Adipose tissue (tissue), 3 donors: ENCODE data around the gene CLCN3. TPM values are rescaled to one million over a fixed set of nuclear protein-coding genes. Genes with fewer than 3 reads are reported as not detected.

ENCODE experiments used
- H3K27ac ChIP-seq: one replicate; pipeline ENCODE4 v1.5.1; 2013; ENCODE audit warnings: low read depth, low read length
- WGBS, 3 donors: extraction: QIAGEN DNeasy Blood & Tissue Kit; methylation state at CpG; one replicate each; pipeline ENCODE4 v1.1.7; 2013; 5-methylcytosine and 5-hydroxymethylcytosine counted together
- polyA plus RNA-seq, 3 donors: library from polyadenylated mRNA; stranded (reverse); fragments of 200-250 nt; gene quantifications; one replicate each; pipeline ENCODE4 v1.2.3, GENCODE V29; 2013
- donor health status: healthy with polysubstance abuse.
- donor health status: Bipolar disorder and iron deficiency.
- donor health status: healthy.

Gene CLCN3
- polyA plus RNA-seq, 3 donors, result 6.1 to 12.7 (median 12.7) TPM

DNA sequence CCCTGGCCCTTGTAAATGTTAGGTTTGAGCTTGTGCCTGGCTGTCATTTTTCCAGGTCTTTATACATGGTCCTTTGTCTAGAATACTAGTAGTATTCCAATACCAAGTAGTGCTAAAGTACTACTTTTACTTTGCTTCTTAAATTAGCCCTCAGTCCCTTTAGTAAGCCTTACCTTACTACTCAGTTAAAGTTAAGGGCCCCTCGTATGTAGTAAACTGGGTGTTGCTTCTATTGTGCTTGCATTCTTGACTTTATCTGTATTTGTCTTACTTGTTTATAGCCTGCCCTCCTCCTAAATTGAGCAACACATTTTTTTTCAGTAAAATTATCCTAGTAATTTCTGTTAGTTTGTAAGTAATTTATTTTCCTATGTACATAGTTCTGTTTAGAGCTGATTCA, 25.2 kb downstream of the CLCN3 start:
- H3K27ac ChIP-seq, result no peak overlapping the region
- 54 to 96% (median 94%) methylated on average over 1 of the region's 1 CpG for WGBS, 3 donors

DNA sequence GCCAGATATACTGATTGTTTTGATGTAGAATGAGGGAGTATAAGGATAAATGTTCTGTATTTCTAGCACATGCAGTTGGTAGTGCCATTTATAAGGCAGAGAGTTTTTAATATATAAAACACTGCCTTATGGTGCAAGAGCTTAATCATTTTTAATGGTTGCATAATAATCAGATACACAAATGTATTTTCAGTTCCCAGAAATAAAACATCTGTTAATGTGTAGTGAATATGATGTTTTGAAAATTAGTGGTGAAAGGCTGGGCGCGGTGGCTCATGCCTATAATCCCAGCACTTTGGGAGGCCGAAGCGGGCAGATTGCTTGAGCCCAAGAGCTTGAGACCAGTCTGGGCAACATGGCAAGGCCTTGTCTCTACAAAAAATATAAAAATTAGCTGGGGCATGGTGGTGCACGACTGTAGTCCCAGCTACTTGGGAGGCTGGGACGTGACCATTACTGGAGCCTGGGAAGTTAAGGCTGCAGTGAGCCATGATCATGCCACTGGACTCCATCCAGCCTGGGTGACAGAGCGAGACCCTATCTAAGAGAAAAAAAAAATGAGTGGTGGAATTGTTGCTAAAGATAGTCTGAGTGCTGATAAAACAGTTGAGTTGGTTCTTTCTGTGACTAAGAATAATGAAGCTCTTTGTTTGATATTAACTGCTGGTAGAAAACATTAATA, 29.3 kb downstream of the CLCN3 start:
- no peak overlapping the region for H3K27ac ChIP-seq
- 53 to 94% (median 89%) methylated on average over 7 of the region's 7 CpGs for WGBS, 3 donors

DNA sequence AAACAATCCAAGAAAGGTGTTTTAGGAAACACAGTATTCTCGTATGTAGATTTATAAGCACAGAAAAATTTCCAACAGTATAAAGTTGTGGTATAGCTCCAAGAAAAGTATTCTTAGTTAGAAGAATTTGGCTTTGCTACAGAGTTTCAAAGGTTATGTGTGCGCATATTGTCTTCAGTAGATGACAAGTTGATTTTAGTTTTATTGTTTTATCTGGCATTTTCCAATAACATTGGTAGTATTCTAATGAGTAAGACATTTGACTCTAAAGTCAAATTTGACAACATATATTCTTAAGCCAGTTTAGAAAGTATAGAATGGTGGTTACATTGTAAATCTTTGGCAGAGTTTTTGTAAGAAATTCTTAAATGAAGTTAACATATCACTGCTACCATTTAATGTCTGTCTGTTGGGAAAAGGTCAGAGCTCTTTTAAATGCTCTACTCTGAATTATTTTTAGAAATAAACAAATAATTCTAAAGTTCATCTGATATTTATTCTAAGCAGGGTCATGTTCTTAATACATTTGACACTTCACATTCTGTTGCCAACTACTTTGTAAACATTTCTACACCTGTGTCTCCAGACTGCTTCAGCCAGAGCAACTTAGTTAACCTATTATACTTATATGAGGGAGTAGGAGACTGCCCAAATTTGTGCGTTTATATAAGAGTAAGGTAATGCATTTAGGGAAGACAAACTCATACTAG, 30.0 kb downstream of the CLCN3 start:
- no peak overlapping the region for H3K27ac ChIP-seq
- WGBS, 3 donors, result 29 to 79% (median 78%) methylated on average over 3 of the region's 3 CpGs

DNA sequence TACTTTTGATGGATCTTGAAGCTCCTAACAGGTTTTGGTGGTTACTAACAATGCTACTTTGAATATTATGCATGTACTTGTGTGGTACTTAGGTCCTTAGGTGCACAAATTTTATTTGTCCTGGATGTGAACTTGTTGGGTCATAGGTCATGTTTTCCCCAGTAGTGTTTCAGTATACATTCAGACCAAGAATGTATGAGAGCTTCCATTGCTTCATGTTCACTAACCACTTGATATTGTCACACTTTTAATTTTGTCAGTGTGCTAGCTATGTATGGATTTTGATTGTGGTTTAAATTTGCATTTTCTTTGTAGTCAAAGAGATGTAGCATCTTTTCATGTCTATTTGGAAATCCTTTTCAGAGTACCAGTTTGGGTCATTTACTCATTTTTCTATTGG, 32.2 kb downstream of the CLCN3 start:
- H3K27ac ChIP-seq, result no peak overlapping the region

DNA sequence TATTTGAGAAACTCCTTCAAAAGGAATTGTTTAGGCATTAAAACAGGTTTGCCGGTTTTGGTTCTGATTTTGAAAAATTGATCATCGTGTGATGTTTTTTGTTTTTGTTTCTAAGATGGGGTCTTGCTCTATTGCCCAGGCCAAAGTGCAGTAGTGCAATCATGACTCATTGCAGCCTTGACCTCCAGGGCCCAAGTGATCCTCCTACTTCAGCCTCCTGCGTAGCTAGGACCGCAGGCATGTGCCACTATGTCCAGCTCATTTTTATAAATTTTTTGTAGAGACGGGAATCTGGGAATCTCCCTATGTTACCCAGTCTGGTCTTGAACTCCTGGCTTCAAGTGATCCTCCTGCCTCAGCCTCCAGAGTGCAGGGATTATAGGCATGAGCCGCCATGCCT, 35.0 kb downstream of the CLCN3 start:
- 96 to 99% (median 97%) methylated on average over 6 of the region's 6 CpGs for WGBS, 3 donors

DNA sequence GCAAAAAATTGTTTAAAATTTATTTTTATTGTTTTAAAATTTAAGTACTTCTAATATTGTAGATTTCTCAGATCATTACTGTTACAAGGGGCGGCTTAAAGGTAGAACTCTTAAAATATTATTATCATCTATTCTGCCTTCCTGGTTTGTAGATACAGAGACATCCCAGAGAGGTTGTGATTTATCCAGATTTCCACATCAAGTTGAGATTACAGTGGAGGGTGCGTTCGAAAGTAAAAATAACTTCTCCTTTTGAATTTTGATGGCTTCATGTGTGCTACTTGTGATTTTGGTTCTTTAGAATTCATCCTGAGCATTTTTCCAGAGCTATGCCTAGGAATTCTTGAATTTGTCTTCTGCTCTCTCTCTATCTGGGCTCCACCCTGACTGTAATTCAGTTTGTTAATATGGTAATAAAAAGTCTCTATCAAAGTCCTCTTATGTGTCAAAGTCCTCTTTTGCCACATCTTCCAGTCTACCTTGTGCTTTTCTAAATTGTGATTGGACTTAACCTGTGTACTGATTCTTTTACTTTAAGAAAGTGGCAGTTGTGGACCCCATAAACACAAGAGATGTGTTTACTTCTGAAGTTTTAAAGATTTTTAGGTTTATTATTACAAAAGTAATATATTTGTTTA, 37.2 kb downstream of the CLCN3 start:
- no peak overlapping the region for H3K27ac ChIP-seq
- 76 to 77% (median 77%) methylated on average over 3 of the region's 3 CpGs for WGBS, 3 donors

More for the DNA sequence above, 35.0 kb downstream of the CLCN3 start:
- H3K27ac ChIP-seq, result no peak overlapping the region

DNA sequence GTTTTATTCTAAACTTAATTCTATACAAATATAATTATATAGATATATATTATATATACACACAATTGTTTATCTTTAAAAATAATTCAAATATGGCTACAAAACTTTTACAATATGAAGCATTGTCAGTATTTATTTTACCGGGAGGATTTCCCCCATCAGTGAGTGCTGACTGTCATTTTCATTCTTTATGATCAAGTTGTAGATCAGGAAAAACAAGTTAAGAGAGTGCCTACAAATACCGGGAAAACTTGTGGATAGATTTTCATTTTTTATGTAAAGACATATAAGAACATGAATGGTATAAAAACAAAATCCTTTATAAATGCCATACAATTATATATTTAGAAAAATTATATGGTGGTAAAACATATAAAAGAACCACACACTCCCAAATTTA, 37.8 kb downstream of the CLCN3 start:
- H3K27ac ChIP-seq, result no peak overlapping the region
- 35 to 96% (median 88%) methylated on average over 2 of the region's 2 CpGs for WGBS, 3 donors

DNA sequence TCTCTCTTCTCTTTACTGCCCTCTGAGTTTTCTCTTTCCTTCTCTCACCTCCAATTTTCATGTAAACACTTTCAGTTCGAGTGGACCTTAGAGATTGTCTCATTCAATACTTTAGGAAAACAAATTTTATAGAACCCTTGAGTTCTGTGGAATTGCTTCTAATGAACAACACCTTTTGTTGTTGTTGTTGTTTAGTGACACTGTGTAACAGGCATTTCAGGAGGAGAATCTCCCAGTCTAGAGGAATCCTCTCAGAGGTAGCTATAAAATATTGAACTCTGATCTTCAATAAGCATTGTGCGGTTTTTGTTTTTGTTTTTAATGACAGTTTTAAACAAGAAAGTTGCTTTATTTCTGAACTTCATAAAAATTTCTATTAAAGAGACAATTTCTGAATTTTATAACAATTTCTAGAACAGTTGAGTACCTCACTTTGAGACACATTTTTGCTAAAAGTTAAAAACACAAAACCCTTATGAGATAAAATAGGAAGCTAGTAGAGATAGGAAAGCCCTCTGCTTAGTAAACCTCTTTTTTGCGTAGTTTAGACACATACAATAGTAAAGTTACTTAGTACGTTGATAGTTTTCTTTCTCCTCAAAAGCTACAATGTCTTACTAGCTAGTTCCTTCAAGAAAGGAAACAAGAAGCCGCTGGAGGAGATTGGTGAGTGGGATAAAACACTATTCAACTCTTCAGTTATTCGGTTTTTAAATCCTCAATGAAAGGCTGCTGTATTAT, 38.8 kb downstream of the CLCN3 start:
- WGBS, 3 donors, result 48 to 80% (median 66%) methylated on average over 6 of the region's 6 CpGs
- H3K27ac ChIP-seq, result no peak overlapping the region

DNA sequence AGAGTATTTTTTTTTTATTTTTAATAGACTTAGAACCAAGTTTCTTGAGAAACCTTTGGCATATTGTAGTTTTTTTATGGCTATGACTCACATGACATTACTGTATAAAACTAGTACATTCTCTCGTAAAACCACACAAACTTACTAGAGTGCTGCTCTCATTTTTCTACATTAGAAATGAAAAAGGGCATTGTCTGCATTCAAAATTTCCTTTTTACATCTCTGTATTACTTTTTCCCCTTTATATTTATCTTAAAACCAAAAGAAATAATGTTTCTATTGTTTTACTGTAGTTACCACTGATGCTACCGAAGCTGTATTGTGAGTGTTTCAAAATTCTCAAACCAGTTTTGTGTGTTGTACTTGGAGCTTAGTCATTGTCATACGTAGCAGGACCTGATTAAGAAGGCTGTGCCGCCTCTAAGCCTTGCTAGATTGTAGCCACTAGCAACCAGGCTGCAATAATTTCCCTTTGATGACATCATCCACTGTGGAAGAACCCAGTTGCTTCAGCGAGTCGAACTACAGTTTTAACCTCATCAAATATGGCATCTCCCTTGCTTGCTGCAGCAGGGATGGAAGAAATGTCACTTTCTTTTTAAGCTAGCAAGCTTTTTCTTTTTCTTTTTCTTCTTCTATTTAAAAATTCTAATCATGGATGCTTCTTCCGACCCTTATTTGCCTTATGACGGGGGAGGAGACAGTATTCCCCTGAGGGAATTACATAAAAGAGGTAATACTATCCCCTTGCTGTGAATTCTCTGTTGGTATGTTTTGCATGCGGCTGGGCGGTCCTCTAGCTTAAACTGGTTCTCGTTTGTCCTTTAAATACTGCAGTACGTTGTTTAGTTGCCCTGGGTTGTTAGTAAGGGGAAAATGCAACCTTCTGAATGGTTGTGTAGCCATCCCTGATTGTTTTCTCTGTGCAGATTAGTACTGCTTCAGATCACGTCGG, 39.6 kb downstream of the CLCN3 start:
- WGBS, 3 donors, result 7 to 12% (median 9%) methylated on average over 14 of the region's 14 CpGs

DNA sequence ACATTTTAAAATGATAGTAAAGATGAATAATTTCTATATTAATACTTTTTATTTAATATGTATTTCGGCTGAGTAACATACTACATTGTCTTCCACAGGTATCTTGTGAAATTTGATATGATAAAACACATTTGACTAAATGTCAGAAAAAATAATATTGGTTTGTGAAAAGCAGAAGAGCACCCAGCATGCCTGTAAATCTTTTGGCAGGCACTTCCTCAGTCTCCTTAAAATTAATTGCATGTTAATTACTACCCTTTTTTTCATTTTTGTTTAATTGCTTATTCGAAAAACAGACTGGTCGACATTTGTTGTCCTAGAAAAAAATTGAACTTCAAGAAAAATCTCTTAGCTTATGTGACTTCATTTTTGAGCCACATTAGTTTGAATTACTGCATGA, 40.6 kb downstream of the CLCN3 start:
- H3K27ac ChIP-seq, result no peak overlapping the region

More for the DNA sequence above, 39.6 kb downstream of the CLCN3 start:
- H3K27ac ChIP-seq, result no peak overlapping the region

DNA sequence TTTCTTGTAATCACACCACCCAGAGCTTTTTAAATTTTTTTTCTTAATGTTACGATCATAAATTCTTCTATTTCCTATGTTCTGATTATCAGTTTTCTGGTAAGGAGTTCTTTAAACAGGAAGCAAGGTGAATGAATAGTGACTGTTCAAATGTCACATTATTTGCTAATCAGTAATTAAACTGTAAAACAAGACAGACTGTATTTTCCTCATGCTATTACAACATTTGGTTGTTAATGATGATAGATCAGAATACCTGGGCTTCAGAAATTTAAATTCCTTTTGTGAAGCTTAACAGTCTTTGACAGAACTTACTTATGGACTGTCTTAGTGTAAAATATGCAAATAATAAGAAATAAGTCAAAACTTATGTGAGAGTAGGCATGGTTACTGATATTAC, 41.4 kb downstream of the CLCN3 start:
- 34 to 96% (median 94%) methylated on average over 1 of the region's 1 CpG for WGBS, 3 donors
- H3K27ac ChIP-seq, result no peak overlapping the region

More for the DNA sequence above, 40.6 kb downstream of the CLCN3 start:
- 29 to 75% (median 71%) methylated on average over 3 of the region's 3 CpGs for WGBS, 3 donors

DNA sequence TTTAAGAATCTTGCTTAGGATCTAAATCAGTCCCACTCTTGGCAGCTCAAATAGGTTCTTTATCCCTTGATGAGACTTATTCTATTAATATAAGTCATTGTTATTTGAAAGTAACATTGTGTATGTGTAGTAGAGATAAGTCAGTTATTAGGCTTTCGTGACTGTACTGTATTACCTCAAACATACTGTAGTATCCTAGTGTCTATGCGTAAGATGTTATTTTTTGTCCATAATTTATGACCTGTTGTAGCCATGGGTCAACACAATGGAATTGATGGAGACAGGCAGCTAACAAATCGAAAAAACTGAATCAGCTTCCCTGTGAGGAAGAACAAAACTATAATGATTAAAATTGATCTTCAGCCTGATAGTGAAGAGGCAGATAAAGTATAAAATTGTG, 41.8 kb downstream of the CLCN3 start:
- WGBS, 3 donors, result 68 to 97% (median 90%) methylated on average over 3 of the region's 3 CpGs
- no peak overlapping the region for H3K27ac ChIP-seq

DNA sequence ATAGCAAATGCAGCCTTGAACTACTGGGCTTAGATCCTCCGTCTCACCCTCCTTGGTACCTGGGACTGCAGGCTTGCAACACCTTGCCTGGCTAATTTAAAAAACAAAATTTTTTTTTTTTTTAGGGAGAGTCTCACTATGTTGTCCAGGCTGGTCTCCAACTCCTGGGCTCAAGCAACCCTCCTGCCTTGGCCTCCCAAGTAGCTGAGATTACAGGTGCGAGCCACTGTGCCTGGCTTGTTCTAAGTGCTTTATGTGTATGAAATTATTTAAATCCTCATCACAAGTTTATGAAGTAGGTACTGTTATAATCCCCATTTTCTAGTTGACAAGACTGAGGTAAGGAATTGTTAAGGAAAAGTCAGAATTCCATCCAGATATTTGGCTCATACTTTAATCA, 43.0 kb downstream of the CLCN3 start:
- no peak overlapping the region for H3K27ac ChIP-seq
- 95 to 98% (median 97%) methylated on average over 2 of the region's 2 CpGs for WGBS, 3 donors

DNA sequence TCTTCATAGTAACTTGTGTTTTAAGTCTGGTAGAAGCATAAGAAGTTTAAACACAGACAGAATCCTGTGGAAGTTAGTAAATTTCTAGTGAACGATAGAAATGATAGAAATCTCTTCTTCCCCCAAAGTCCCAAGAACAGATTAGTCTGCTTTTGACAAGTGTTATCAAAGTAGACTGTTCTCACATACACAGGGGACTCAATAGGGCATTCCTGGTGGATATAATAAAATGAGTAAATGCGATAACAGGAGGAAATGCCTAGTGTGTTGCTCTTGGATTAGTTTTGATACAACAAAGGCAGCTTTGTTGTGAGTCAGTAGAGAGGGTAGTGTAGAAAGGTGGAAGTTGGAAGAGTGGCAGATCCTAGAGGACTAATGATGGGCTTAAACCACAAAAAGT, 43.5 kb downstream of the CLCN3 start:
- 51 to 75% (median 73%) methylated on average over 2 of the region's 2 CpGs for WGBS, 3 donors
- no peak overlapping the region for H3K27ac ChIP-seq

DNA sequence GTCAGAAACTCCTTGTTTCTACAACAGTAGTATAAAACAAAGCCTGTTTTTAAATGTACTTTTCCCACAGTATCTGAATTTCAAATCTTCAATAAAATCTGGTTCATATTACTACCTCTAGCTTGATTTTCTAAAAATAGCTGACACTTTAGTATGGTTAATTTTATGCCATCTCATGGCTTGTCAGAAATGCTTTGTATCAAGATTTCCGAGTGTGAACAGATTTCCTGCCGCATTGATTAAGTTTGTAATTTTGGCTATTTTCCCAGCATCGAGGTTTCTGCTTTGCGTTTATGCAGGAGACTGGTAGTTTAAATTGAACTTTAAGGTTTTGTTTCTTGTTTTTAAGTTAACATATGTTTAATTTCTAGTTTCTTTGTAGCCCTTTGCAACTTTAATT, 44.2 kb downstream of the CLCN3 start:
- H3K27ac ChIP-seq, result no peak overlapping the region
- WGBS, 3 donors, result 8 to 24% (median 23%) methylated on average over 4 of the region's 4 CpGs

DNA sequence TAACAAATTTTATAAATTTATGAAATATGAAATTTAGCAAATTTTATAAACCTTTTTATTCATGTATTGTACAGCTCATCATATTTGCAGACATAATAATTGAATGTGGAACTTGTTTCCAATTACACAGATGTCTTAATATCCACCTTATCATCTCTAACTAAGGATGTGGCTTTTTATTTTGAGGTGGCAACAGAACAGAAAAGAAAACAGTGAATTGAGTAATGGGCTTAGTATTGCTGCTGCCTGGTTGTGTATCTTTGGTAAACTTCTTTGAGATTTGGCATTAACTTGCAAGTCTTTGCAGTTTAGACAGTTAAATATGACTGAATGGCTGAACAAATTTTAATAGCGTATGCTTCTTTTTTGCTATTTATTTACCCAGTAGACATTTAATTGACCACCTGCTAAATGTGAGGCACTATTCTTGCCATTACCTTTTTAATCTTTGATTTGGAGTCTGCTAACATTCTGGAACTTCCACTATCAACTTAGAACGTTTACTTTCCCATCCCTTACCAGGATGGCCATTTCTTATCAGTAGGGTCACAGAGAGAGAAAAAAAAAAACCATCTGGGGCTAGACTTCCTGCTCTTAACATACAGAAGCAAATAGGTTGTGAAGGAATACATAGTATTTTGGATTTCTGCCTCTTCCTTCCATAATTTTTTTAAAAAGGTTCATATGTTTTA, 44.8 kb downstream of the CLCN3 start:
- H3K27ac ChIP-seq, result no peak overlapping the region
- WGBS, 3 donors, result 12 to 60% (median 51%) methylated on average over 2 of the region's 2 CpGs

DNA sequence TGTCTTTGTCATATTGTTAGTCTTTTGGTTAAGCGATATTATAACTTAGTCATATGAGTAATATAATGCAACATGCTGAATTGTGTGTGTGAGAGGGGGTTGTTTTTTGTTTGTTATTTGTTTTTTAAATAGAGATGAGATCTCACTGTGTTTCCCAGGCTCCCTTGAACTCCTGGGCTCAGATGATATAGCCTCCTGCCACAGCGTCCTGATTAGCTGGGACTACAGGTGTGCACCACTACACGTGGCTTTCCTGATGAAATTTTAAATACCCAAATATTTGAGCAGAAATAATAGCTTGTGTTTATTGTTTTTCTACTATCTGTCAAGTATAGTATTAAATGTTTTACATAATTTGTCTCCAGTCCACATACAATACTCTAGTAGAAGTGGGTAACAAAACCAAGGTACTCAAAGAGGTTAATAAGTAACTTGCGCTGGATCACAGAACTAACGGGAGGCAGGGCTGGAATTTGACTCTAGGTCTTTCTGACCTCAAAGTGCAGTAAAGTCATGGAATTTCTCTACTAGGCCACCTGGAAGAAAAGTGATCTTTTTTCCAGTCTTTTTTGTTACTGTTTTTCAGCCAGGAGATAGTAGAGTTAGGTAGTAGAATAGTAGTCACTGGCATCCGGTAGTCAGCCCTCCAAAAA, 47.8 kb downstream of the CLCN3 start:
- 61 to 96% (median 92%) methylated on average over 6 of the region's 6 CpGs for WGBS, 3 donors
- H3K27ac ChIP-seq, result no peak overlapping the region
